HG02623 (cell line): ENCODE measurements around the gene MRPL54.
"Not testable (repeated sequence)": the region's sequence is repeated elsewhere in the genome, so short reads cannot be mapped to it uniquely, and the experiment has no call there.

Source experiments
- ATAC-seq: cut with Tn5 transposase; IDR thresholded peaks from one replicate; pipeline ENCODE4 v1.9.1; 2021; ENCODE audit warnings: moderate library complexity; ENCODE audit not compliant: unreplicated experiment

Gene MRPL54

GRCh38 chr19:3740431-3740830 lies 22.1 kb upstream of the MRPL54 start:
- no peak for ATAC-seq

- no peak for ATAC-seq
Observed at GRCh38 chr19:3743486-3743885, 19.0 kb upstream of the MRPL54 start.

- ATAC-seq: no peak
Observed at GRCh38 chr19:3745363-3746045, 17.0 kb upstream of the MRPL54 start.

GRCh38 chr19:3746371-3747056 lies 16.0 kb upstream of the MRPL54 start:
- no peak for ATAC-seq

- ATAC-seq: no peak
Observed at GRCh38 chr19:3748965-3749364, 13.5 kb upstream of the MRPL54 start.

GRCh38 chr19:3750211-3750610 lies 12.3 kb upstream of the MRPL54 start:
- ATAC-seq: no peak

GRCh38 chr19:3751236-3751635 lies 11.2 kb upstream of the MRPL54 start:
- no peak for ATAC-seq

- no peak for ATAC-seq
Observed at GRCh38 chr19:3752492-3752891, 10.0 kb upstream of the MRPL54 start.

- no peak for ATAC-seq
Observed at GRCh38 chr19:3753631-3754410, 8.7 kb upstream of the MRPL54 start.

- not testable (repeated sequence) for ATAC-seq
Observed at GRCh38 chr19:3757705-3758104, 4.8 kb upstream of the MRPL54 start.

GRCh38 chr19:3758297-3758696 lies 4.2 kb upstream of the MRPL54 start:
- not testable (repeated sequence) for ATAC-seq

- ATAC-seq: no peak
Observed at GRCh38 chr19:3759482-3760254, 2.8 kb upstream of the MRPL54 start.

GRCh38 chr19:3760871-3761361 lies 1.6 kb upstream of the MRPL54 start:
- no peak for ATAC-seq

- ATAC-seq: peak; percentile 41
Observed at GRCh38 chr19:3761382-3762129, 926 bp upstream of the MRPL54 start, which contains the start of gene APBA3. APBA3 (minus strand) TSS chr19:3761692; CDS start chr19:3760264, 1,428 bp downstream.

- ATAC-seq: no peak
Observed at GRCh38 chr19:3762130-3762473, 380 bp upstream of the MRPL54 start.

- ATAC-seq: no peak
Observed at GRCh38 chr19:3765121-3765520, 2.6 kb downstream of the MRPL54 start.

GRCh38 chr19:3765757-3766156 lies 3.3 kb downstream of the MRPL54 start:
- ATAC-seq: not testable (repeated sequence)

- ATAC-seq: no peak
Observed at GRCh38 chr19:3766520-3766919, 4.0 kb downstream of the MRPL54 start.

- ATAC-seq: no peak
Observed at GRCh38 chr19:3767050-3767449, 4.6 kb downstream of the MRPL54 start.
